GM12878 (cell line): ENCODE data around the gene PC.
"Not testable (repeated sequence)": the region's sequence is repeated elsewhere in the genome, so short reads cannot be mapped to it uniquely, and the experiment has no call there.

Experiments
- CHD2 ChIP-seq: IDR thresholded peaks from 2 replicates; pipeline ENCODE4 v1.6.1; 2011; ENCODE audit warnings: low read depth, low read length, improper control_type of control experiment, borderline replicate concordance
- CUX1 ChIP-seq: IDR thresholded peaks from 2 replicates; pipeline ENCODE4 v1.6.1; 2012; ENCODE audit warnings: improper control_type of control experiment, low read depth, low read length; ENCODE audit not compliant: insufficient replicate concordance
- EP300 ChIP-seq, 2 experiments: fragments of 150-350 bp in 1 of 2; IDR thresholded peaks; 2 replicates each; pipeline ENCODE4 v1.6.1; 2011 to 2012; ENCODE audit warnings: low read depth in 2 of 2, low read length in 2 of 2, borderline replicate concordance in 1 of 2, improper control_type of control experiment in 1 of 2, inconsistent platforms in 1 of 2; ENCODE audit not compliant: control insufficient read depth in 1 of 2
- EZH2 ChIP-seq: IDR thresholded peaks from 2 replicates; pipeline ENCODE4 v1.6.1; 2012; ENCODE audit warnings: low read depth, mild to moderate bottlenecking, control low read depth, inconsistent platforms, low read length, borderline replicate concordance; ENCODE audit not compliant: control insufficient read depth
- RB1 ChIP-seq: fragments of 450-650 bp; formaldehyde crosslinking; IDR thresholded peaks from 2 replicates; pipeline ENCODE4 v1.6.1; 2017; ENCODE audit warnings: mild to moderate bottlenecking, borderline replicate concordance
- RELB ChIP-seq: fragments of 450-650 bp; IDR thresholded peaks from 2 replicates; pipeline ENCODE4 v1.6.1; 2017; ENCODE audit warnings: low read depth, mild to moderate bottlenecking, moderate library complexity
- ZNF274 ChIP-seq: IDR thresholded peaks from one replicate; pipeline ENCODE4 v1.8.0; 2011; ENCODE audit not compliant: insufficient read length, insufficient read depth
- TF ChIP-seq, protein P1 (sequence below): IDR thresholded peaks from 2 replicates; pipeline ENCODE4 v1.6.1; 2012; ENCODE audit warnings: low read length, inconsistent platforms
- TF ChIP-seq, protein P2 (sequence below), 3 experiments: IDR thresholded peaks in 2 of 3; conservative IDR thresholded peaks in 1 of 3; 2 replicates each; pipeline ENCODE4 v1.5.1; 2011; ENCODE audit warnings: low read depth in 3 of 3, low read length in 3 of 3, mild to moderate bottlenecking in 3 of 3, control low read depth in 2 of 3, moderate library complexity in 2 of 3, inconsistent platforms in 1 of 3, mixed read lengths in 1 of 3; ENCODE audit not compliant: control insufficient read depth in 2 of 3, insufficient read depth in 1 of 3; ENCODE audit errors: extremely low read depth in 1 of 3

DNA sequence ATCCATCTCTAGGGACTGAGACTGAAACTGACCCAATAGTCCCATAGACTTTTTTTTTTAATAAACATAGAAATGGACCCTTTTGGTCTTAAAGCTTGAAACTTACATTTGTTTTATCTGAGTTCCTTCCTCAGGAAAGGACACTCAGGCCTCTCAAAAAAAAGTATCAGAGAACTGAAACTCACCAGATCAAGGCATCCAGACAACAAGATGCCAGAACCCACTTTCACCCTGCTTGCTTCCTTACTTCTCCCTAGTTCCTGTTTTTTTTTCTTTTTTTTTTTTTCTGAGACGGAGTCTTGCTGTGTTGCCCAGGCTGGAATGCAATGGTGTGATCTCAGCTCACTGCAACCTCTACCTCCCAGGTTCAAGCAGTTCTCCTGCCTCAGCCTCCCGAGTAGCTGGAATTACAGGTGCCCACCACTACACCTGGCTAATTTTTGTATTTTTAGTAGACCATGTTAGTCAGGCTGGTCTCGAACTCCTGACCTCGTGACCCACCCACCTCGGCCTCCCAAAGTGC is 3.6 kb upstream of the PC start:
- TF ChIP-seq CHD2; RELB; EZH2; CUX1; EP300 (IDR thresholded peaks at IDR 0.05; ENCODE audit: borderline replicate concordance in 1 of 2, control insufficient read depth in 1 of 2, low read depth in 2 of 2, low read length in 2 of 2); ZNF274; RB1: not testable (repeated sequence)
- TF ChIP-seq, protein P1, sequence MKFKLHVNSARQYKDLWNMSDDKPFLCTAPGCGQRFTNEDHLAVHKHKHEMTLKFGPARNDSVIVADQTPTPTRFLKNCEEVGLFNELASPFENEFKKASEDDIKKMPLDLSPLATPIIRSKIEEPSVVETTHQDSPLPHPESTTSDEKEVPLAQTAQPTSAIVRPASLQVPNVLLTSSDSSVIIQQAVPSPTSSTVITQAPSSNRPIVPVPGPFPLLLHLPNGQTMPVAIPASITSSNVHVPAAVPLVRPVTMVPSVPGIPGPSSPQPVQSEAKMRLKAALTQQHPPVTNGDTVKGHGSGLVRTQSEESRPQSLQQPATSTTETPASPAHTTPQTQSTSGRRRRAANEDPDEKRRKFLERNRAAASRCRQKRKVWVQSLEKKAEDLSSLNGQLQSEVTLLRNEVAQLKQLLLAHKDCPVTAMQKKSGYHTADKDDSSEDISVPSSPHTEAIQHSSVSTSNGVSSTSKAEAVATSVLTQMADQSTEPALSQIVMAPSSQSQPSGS, result not testable (repeated sequence)
- TF ChIP-seq, protein P2, sequence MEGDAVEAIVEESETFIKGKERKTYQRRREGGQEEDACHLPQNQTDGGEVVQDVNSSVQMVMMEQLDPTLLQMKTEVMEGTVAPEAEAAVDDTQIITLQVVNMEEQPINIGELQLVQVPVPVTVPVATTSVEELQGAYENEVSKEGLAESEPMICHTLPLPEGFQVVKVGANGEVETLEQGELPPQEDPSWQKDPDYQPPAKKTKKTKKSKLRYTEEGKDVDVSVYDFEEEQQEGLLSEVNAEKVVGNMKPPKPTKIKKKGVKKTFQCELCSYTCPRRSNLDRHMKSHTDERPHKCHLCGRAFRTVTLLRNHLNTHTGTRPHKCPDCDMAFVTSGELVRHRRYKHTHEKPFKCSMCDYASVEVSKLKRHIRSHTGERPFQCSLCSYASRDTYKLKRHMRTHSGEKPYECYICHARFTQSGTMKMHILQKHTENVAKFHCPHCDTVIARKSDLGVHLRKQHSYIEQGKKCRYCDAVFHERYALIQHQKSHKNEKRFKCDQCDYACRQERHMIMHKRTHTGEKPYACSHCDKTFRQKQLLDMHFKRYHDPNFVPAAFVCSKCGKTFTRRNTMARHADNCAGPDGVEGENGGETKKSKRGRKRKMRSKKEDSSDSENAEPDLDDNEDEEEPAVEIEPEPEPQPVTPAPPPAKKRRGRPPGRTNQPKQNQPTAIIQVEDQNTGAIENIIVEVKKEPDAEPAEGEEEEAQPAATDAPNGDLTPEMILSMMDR (IDR thresholded peaks at IDR 0.05 in 2 of 3, conservative IDR thresholded peaks at IDR 0.05 in 1 of 3; ENCODE audit: control insufficient read depth in 2 of 3, extremely low read depth in 1 of 3, insufficient read depth in 1 of 3, low read depth in 3 of 3, low read length in 3 of 3), result not testable (repeated sequence)
